Fibroblast of pulmonary artery (primary cell): ENCODE results near the gene RPL11.

ENCODE experiments used
- DNase-seq: peaks from one replicate; pipeline ENCODE4 v3.0.0-alpha.2; 2010; ENCODE audit warnings: low read depth
- H3K4me3 ChIP-seq: replicated peaks from 2 replicates; pipeline ENCODE4 v1.5.1; 2011; ENCODE audit warnings: low read depth, mild to moderate bottlenecking, control low read depth, low read length, moderate library complexity
- CTCF ChIP-seq: IDR thresholded peaks from 2 replicates; pipeline ENCODE4 v1.5.1; 2011; ENCODE audit warnings: mild to moderate bottlenecking, control low read depth, low read length, inconsistent platforms; ENCODE audit errors: missing control alignments

Gene RPL11

GRCh38 chr1:23664837-23665795, 26.5 kb upstream of the RPL11 start:
- DNase-seq, result peak; percentile 51
- H3K4me3 ChIP-seq, result no peak overlapping the region
- peak; percentile 38 for TF ChIP-seq CTCF

GRCh38 chr1:23667411-23667810, 24.2 kb upstream of the RPL11 start:
- DNase-seq, result no peak
- no peak for TF ChIP-seq CTCF
- no peak overlapping the region for H3K4me3 ChIP-seq

- TF ChIP-seq CTCF, result no peak
Observed at GRCh38 chr1:23670709-23671108, 20.9 kb upstream of the RPL11 start.

GRCh38 chr1:23673086-23673813, 18.4 kb upstream of the RPL11 start:
- peak; percentile 58 for DNase-seq
- no peak for TF ChIP-seq CTCF
- H3K4me3 ChIP-seq, result no peak overlapping the region

More at GRCh38 chr1:23670709-23671108, 20.9 kb upstream of the RPL11 start:
- no peak overlapping the region for H3K4me3 ChIP-seq
- no peak for DNase-seq

- TF ChIP-seq CTCF, result no peak
- DNase-seq, result no peak
- H3K4me3 ChIP-seq, result no peak overlapping the region
Observed at GRCh38 chr1:23679815-23680214, 11.8 kb upstream of the RPL11 start.

GRCh38 chr1:23682946-23683345, 8.7 kb upstream of the RPL11 start:
- H3K4me3 ChIP-seq, result no peak overlapping the region
- no peak for DNase-seq
- no peak for TF ChIP-seq CTCF
